CMK (cell line): ENCODE data around the gene RPS19BP1.

Experiments
- DNase-seq: peaks from one replicate; pipeline ENCODE4 v3.0.0-alpha.2; 2010; ENCODE audit warnings: low read depth

Gene RPS19BP1

GRCh38 chr22:39532215-39533073 is at the start of gene RPS19BP1:
RPS19BP1 (minus strand) TSS chr22:39532748; CDS start chr22:39532738, 10 bp downstream.
- peak; percentile 99 for DNase-seq

- DNase-seq, result no peak
Observed at GRCh38 chr22:39581303-39581702, 48.8 kb upstream of the RPS19BP1 start.

GRCh38 chr22:39580795-39581194 is 48.2 kb upstream of the RPS19BP1 start:
- no peak for DNase-seq

- no peak for DNase-seq
Observed at GRCh38 chr22:39580006-39580441, 47.5 kb upstream of the RPS19BP1 start.

GRCh38 chr22:39577900-39578299 is 45.4 kb upstream of the RPS19BP1 start:
- DNase-seq, result no peak

GRCh38 chr22:39577366-39577765 is 44.8 kb upstream of the RPS19BP1 start:
- DNase-seq, result no peak

GRCh38 chr22:39576027-39576426 is 43.5 kb upstream of the RPS19BP1 start:
- DNase-seq, result no peak

GRCh38 chr22:39575552-39575825 is 42.9 kb upstream of the RPS19BP1 start:
- DNase-seq, result no peak

- DNase-seq, result no peak
Observed at GRCh38 chr22:39574779-39575551, 42.4 kb upstream of the RPS19BP1 start.

- no peak for DNase-seq
Observed at GRCh38 chr22:39571538-39571937, 39.0 kb upstream of the RPS19BP1 start.

GRCh38 chr22:39570665-39571064 is 38.1 kb upstream of the RPS19BP1 start, which contains the start of gene CACNA1I:
CACNA1I (plus strand) TSS chr22:39570753; CDS start chr22:39570753, 0 bp downstream.
- DNase-seq, result no peak

- no peak for DNase-seq
Observed at GRCh38 chr22:39570226-39570625, 37.7 kb upstream of the RPS19BP1 start.

GRCh38 chr22:39569066-39569465 is 36.5 kb upstream of the RPS19BP1 start:
- DNase-seq, result no peak

GRCh38 chr22:39568278-39568981 is 35.9 kb upstream of the RPS19BP1 start:
- no peak for DNase-seq

- DNase-seq, result peak; percentile 8
Observed at GRCh38 chr22:39567135-39567946, 34.8 kb upstream of the RPS19BP1 start.

GRCh38 chr22:39565414-39565944 is 32.9 kb upstream of the RPS19BP1 start:
- no peak for DNase-seq

GRCh38 chr22:39563571-39564428 is 31.3 kb upstream of the RPS19BP1 start:
- DNase-seq, result no peak

GRCh38 chr22:39562839-39563489 is 30.4 kb upstream of the RPS19BP1 start:
- no peak for DNase-seq

- DNase-seq, result no peak
Observed at GRCh38 chr22:39560127-39560526, 27.6 kb upstream of the RPS19BP1 start.
